TTC549 (cell line): ENCODE results near the gene CPT1A.
"Not testable (repeated sequence)": the region's sequence is repeated elsewhere in the genome, so short reads cannot be mapped to it uniquely, and the experiment has no call there.

Experiments used
- FAIRE-seq: peaks from 2 replicates; lab custom pipeline; 2012; peaks lifted over from hg19 to GRCh38; lab: Jason Lieb, UNC

The CPT1A gene

DNA sequence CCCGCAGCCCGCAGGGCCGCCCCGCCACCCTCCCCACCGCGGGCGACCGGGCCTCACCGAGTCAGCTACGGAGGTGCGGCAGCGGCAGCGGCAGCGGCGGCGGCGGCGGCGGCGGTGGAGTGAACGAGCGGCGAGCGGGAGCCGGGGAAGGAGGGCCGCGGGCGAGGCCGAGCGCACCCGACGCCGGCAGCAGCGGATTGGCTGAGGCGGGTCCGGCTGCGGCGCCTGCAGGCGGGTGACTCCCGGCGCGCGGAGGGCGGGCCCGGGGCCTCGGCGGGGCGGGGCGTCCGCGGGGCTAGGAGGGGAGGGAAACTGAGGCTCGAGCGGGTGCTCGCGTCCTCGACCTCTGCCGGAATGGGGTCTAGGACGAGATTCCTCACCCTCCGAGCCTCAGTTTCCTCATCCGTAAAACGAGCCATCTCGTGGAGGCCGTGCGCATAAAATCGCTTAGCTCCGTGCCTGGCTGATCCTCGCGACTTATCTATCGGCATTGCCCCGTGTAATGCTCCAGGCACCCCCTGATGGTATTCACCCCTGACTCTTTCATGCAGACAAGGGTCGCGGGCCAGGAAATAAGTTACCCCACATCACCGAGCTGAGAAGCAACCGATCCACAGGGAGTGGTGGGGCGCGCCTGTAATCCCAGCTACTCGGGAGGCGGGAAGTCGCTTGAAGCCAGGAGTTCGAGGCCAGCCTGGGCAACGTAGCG, at the start of gene CPT1A:
CPT1A (minus strand) TSS at position 199 of the 709 bp plus-strand sequence. CDS start 26,442 bp downstream, outside the sequence.
- FAIRE-seq = no peak

DNA sequence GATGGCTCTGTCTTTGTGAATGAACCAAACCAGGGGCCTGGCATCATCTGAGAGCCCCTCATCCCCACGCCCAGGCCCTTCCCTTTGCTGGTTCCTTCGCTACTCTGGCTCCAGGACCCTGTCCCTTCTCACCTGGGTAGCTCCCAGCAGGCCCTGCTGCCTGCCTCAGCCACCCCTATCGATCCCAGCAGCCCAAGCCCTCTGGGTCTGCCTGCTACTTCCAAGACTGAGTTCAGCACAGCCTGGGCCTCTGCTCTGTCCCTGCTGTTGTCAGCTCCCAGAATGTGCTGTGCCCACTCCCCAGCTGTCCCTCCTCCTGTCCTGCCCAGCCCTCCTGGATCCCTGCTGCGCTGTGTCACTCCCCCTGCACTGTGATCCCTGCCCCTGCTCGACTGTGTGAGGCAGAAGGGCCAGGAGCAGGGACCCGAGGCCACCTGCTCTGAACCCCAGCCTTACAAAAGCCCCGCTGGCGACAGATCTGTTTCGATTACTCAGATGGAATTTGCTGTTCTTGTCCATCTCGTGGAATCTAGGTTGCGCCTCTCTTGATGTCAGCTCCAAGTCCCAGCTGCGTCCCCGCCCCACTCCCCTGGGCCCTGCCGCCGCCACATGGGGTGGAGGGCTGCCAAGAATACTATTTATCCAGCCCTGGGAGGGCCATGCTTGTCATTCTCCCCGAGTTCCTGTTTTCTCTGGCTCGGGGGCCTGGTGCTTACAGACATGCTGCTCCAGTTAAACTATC, 48.9 kb upstream of the CPT1A start:
- FAIRE-seq = no peak

DNA sequence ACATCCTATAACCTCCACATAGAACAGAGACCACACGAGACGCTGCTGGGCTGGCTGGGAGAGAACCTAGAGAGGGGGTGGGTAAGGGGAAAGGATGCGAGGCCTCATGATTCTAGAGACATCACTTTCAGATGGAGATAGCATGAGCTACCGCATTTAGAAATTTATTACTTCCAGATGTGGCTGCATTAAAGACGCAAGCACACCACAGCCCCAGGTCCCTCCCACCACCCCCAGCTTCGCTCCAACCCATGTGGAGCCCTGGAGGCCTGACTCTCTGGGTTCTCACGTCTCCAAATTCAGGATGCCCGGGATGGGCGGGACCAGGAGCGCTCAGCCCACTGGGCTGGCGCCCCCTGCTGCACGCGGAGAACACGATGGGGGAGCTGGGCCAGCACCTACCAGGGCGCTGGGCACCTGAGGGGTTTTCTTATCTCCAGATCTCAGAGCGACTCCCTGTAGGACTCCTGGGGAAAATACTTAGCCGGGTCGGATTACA, 48.3 kb upstream of the CPT1A start:
- no peak for FAIRE-seq

DNA sequence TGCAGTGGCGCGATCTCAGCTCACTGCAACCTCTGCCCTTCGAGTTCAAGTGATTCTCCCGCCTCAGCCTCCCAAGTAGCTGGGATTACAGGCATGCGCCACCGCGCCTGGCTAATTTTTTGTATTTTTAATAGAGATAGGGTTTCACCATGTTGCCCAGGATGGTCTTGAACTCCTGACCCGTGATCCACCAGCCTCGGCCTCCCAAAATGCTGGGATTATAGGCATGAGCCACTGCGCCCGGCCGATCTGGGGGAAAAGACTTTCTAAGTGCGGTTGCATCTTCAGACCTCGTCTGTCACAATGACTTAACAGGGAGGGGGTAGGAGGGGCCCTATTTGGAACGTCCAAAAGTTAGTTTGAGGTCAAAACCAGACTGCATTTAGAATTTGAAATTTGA, 43.1 kb upstream of the CPT1A start:
- FAIRE-seq = not testable (repeated sequence)

DNA sequence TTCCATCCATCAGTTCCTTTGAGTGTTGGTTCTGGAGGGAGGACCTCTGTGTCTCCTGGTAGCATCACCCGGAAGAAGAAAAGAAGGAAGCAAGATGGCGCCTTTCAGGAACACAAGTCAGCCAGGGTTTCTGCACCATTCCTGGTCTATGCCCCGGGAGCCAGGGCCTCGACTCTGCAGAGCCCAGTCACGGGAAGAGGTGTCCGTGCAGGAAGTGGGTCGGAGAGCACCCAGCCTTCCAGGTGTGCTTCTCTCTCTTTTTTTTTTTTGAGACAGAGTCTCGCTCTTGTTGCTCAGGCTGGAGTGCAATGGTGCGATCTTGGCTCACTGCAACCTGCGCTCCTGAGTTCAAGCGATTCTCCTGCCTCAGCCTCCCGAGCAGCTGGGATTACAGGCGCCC, 40.7 kb upstream of the CPT1A start:
- FAIRE-seq = no peak

DNA sequence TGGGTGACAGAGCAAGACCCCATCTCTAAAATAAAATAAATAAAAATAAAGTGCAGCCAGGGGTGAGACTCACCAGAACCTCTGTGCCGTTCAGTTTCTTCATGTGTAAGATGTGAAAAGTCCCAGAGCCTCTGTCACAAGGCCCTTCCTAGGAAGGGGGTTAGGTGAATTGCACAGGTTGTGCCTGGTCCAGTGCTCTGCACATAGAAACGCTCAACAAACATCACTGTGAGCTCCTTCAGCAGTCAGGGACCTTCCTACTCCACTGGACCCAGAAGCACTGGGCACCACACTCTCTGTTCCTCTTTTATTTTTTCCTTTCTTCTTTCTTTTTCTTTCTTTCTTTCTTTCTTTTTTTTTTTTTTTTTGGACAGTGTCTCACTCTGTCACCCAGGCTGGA, 39.6 kb upstream of the CPT1A start:
- FAIRE-seq = no peak

DNA sequence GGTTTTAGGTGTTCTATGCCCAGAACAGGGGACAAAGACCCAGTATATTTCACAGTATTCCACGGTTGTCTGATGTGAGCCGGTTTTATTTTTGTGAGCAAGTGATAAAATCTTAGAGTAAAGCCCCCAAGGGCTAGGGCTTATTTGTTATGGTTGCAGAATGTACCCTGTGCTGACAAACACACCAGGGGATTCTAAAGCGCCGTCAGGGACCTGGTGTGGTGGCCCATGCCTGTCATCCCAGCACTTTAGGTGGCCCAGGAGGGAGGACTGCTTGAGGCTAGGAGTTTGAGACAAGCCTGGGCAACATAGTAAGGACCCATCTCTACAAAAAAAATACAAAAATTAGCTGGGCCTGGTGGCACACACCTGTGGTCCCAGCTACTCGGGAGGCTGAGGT, 39.1 kb upstream of the CPT1A start:
- no peak for FAIRE-seq

DNA sequence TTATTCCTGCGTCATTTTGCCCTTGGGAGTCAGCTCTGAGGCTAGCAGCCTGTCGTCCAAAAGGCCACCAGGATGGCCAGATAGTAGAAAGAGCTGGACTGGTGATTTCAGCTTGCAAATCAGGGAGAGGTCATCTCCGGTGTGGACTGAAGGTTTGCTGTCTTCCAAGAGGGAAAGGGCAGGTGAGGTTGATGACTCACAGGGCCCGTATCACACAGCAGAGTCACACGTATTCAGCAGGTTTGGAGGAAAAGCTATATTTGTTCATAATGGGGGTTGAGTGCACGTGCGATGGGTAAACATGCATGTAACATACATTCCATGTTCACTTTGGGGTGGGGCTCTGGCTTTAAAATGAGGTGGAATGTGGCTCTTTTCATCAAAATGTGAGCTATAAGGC, 36.3 kb upstream of the CPT1A start:
- no peak for FAIRE-seq

DNA sequence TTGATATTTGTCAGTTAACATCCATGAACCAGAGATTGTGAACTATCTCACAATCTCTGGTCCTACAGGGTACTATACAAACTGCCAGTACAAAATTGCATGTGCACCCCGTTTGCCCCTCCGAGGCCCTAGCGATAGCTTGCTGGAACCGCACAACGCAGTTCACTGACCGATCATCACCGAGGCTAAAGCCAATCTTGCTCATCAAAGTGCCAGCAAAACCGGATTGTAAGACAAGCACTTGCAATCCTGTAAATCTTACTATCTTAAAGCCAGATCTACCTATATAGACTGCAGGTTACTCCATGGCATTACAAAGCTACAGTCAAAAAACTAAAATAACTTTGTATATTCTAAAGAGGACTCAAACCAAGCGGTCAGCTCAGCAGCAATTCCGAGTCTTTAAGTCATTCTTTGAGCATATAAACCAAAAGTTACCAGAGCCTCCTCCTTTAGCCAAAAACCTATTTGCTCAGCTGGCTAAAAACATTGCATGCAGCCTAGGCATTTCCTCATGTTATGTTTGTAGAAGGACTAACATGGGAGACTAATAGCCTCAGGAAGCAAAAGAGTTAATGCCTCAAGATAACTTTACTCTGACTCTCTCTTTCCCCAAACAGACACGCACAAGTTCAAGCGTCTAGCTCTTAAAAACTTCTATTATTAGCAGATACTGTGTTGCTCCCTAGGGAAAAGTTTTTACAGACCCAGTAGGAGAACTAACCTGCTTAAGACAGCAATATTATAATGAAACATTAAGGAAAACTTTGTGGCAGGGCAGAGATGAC, 30.7 kb upstream of the CPT1A start:
- no peak for FAIRE-seq

DNA sequence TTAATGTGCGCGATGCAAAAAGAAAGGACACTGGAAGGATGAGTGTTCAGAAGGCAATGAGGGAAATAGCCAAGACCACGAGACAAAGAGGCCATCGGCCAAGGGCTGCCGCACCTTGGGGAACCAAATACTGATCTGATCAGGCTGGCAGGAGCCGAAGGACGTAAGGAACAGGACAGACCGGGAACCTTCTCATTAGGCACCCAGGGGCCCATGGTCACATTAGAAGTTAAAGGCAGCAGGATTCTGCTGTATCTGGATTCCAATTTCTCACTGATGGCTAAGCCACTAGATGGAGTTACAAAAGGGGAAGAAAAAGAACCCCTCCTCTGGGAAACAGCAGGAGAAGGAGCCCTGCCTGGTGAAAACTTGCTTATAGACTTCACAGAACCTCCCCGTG, 28.8 kb upstream of the CPT1A start:
- FAIRE-seq = no peak

DNA sequence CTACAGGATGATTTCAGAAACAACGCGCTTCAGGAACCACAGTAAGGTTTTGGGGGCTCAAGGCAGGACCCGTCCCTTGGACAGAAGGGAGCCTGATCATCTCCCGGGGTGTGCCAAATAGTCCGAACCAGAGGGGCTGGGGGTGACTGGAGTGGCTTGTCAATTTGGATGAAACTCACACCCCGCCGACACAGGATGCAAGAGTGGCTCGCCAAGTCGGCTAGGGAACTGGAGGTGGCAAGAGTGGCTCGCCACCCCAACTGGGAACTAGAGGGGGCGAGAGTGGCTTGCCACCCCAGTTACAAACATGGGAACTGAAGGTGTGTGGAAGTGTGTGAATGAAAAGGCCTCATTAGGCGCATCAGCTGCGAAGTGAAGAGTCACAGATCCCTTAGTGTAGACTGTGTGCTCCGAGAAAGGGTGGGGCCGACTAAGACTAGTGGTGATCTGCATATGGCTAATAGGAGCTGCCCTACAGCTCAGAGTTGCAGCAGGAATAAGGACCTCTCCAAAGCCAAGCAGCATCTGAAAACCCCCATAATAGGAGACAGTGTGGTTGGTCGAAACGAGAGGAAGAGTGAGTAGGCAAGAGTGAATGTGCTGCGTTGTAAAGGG, 26.6 kb upstream of the CPT1A start:
- no peak for FAIRE-seq

DNA sequence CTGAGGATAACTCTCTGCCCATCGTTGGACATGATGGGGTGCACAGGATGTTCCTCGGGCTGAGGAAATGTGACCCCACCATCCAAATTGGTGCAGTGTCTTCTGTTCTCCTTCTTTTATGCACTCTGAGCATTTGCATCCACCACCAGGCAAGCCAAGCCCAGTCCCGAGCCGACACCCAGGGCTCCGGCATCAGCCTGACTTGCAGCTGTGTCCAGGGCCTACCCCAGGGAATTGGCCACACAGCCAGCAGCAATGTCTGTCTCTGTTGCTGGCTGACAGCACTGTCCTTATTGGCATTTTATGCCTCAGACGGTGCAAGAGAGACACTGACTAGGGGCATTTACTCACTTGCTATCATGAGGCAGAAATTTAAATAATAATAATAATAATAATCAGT, 25.4 kb upstream of the CPT1A start:
- no peak for FAIRE-seq

DNA sequence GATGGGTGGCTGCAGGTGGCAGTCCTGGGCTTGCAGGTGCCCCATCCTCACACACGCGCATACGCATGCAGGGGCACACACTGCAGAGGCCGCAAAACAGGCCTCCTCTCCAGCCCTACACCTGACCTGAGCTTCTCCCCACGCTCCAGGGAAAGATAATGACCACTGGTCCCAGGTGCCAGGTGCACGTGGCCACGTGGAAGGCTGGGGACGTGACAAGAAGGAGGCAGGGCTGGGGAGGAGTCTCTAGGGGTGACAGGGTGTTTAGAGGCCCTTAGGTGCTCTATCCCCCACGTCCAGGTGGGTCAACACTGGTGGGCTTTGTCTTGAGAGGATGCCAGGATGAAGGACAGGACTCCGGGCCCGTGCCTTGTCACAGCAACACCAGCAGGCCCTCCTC, 23.5 kb upstream of the CPT1A start:
- no peak for FAIRE-seq

DNA sequence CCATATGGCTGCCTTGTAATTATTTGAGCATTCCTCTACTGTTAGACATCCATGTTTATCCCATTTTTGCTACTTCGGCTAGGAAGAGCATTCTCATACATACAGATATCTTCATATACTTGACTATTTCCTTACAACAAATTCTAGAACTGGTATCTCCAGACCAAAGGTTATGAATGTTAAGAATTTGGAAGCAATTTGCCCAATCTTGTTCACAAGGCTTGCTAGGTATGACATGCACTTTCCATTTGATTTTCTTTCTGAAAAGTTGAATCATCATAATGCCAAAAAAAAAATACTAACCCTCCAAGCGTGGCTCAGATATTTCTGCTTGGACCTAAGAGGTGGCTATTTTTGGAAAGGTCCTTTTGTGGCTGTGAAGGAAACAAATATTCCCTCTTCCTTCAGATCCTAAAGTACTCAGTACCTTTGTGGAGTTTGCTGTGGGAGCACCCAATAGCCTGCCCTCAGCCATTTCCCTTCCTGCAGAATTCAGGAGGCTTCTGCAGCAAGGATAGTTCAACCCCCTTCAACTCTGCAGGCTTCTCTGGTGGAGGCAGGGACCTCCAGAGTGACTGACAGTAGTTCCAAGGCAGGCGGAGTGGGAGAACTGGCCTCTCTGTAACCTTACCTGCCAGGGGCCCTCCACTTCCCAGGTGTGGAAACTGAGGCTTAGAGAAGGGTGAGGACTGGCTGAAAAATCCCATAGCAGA, 22.0 kb upstream of the CPT1A start:
- no peak for FAIRE-seq

DNA sequence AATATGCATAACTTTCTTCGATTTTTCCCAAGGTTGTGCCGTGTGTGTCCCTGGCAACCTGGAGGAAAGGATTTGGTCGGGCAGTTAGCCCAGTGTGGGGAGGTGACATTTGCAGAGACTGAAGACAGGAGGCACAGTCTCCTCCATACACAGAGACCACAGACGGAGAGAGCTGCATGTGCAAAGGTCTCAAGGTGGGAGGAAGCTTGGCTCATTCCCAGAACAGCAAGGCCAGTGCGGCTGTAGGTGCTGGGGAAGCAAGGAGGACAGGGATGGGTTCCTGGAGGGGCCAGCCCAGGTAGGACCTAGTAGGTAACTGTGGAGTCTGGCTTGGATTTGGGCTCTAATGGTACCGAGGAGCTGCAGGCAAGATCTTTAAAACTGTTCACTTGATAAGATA, 20.7 kb upstream of the CPT1A start:
- no peak for FAIRE-seq

DNA sequence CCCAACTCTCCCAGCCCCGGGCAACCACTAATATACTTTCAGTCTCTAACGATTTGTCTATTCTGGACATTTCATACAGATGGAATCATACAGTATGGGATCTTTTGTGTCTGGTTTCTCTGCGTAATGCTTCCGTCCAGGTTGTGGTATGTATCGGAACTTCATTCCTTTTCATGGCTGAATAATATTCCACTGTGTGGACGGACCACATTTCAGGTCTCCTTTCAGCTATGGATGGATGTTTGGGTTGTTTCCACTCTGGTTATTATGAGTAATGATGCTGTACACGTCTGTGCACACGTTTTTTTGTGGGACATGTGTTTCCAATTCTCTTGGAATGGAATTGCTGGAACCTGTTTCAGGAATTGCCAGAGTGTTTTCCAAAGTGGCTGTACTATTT, 17.4 kb upstream of the CPT1A start:
- no peak for FAIRE-seq

DNA sequence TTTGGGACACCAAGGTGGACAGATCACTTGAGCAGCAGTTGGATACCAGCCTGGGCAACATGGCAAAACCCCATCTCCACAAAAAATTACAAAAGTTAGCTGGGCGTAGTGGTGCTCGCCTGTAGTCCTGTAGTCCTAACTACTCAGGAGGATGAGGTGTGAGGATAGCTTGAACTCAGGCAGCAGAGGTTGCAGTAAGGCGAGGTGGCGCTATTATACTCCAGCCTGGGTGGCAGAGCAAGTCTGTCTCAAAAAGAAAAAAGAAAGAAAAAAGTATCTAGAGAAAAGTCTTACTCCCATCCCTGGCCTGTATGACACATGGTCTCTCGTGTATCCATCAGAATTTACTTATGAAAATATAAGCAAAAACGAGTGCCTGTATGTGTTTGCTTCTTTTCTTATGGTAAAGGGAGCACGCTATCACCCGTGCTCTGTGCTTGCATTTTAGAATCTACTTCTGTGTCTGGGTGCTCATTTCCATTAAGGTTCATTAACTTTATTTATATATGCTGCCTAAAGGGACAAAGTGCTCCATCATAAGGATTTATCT, 15.4 kb upstream of the CPT1A start:
- no peak for FAIRE-seq

DNA sequence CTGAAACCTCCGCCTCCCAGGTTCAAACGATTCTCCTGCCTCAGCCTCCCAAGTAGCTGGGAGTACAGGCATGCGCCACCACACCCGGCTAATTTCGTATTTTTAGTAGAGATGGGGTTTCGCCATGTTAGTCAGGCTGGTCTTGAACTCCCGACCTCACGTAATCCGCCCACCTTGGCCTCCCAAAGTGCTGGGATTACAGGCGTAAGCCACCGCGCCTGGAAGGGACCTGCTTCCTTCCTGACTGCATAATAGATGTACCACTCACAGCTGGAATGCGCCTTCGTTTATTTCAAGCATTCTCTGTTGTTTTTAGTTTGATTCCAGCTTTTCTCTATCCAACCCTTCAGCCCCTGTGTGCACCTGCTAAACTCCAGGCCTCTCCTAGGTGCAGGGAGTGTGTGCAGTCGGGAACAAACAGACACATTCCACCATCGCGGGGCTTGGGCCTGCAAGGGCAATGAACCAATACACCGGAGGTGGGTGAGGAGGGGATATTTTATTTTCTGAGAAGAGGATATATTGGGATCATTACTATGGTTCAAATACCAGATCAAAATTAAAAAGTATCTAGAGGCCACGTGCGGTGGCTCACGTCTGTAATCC, 14.8 kb upstream of the CPT1A start:
- FAIRE-seq = not testable (repeated sequence)

DNA sequence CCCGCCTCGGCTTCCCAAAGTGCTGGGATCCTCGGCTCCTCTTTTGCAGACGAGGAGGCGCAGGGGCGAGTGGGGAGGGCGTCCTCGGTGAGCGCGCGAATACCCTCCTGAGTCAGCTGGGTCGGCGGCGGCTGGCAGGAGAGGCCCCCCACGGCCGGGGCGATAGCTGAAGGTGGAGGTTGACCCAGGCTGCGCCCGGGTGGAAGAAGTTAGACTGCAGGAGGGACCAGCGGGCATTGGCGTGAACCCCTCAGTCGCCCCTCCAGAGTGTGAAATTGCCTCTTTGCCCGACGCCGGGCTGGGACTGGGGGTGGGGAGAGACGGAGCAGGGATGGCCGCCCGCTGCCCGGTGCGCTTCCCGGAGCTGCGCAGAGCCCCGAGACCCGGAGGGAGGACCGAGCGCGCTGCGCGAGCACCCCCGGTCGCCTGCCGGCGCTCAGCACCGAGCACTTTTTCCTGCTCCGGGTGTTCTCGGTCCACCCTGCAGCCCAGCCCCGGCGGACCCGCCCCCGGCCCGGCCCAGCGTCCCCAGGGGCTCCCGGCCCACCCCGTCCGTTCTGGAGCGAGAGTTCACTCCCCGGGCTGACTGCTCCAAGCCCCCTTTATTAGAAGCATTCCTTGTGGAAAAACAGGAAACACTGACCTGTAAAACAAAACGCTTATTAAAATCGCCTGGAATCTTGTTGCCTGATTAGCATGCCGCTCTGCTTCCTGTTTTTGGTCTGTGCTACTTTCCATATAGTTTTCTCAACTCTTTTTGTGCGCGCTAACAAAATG, 13.7 kb upstream of the CPT1A start:
- FAIRE-seq = no peak

DNA sequence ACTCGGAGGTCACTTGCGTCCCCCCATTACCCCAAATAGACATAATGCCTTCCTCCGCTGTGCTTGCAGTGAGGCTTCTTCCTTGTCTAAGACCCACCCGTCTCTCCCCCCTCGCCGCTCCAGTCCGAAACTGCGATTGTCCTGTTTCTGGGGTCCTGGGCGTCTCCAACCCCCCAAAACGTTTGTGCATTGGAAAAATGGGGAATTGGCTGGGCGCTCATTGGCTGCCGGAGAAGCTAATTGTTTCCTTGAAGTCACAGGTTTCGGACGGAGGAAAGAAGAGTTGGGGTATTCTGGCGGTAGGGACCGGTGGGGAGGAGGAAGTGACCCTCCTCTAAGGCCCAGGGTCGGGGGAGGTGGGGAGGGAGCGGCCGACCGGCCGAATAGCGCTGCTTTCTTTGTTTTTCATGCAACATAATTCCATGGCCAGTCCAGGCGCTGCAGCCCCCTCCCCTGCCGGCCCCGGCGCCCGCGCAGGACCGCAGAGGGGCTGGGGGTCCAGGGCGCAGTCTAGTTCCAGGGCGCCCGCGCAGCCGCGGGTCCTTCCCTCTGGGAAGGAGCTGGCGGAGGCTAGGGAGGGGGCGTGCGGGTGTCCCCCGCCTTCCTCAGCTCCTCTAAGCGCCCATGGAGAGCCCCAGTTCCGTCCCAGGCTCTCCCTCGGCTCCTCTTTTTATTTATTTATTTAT, 12.7 kb upstream of the CPT1A start:
- no peak for FAIRE-seq
